ENCODE data around the gene CLTRN. TPM values are rescaled to one million over a fixed set of nuclear protein-coding genes. Genes with fewer than 3 reads are reported as not detected.

Gene CLTRN
- total RNA-seq, 1 experiment from 2014 or later: 1.8 TPM

GRCh38 chrX:15617111-15617510 is 47.5 kb downstream of the CLTRN start:
- Mint-ChIP-seq H3K27ac (no peak overlapping the region), H3K4me1 (peaks cover 0 to 8% of the 10 kb centered on the region in 2 experiments; a peak in 1 of 4 replicates)

More at GRCh38 chrX:15617111-15617510, 47.5 kb downstream of the CLTRN start:
- H2BK5ac ChIP-seq (ENCODE audit: insufficient read length, low read length): no peak overlapping the region
- H2BK120ac ChIP-seq (ENCODE audit: low read depth, low read length, poor library complexity, severe bottlenecking): no peak overlapping the region
- TF ChIP-seq, protein P1, sequence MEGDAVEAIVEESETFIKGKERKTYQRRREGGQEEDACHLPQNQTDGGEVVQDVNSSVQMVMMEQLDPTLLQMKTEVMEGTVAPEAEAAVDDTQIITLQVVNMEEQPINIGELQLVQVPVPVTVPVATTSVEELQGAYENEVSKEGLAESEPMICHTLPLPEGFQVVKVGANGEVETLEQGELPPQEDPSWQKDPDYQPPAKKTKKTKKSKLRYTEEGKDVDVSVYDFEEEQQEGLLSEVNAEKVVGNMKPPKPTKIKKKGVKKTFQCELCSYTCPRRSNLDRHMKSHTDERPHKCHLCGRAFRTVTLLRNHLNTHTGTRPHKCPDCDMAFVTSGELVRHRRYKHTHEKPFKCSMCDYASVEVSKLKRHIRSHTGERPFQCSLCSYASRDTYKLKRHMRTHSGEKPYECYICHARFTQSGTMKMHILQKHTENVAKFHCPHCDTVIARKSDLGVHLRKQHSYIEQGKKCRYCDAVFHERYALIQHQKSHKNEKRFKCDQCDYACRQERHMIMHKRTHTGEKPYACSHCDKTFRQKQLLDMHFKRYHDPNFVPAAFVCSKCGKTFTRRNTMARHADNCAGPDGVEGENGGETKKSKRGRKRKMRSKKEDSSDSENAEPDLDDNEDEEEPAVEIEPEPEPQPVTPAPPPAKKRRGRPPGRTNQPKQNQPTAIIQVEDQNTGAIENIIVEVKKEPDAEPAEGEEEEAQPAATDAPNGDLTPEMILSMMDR (conservative IDR thresholded peaks at IDR 0.05): no peak
- no CpG with 5 or more reads among the region's 6 CpGs for WGBS (ENCODE audit: extremely low coverage, insufficient read length, low lambda C conversion rate)
- H3K23me2 ChIP-seq (ENCODE audit: insufficient read length, low read depth, low read length, poor library complexity, severe bottlenecking): no peaks in the 10 kb centered on the region
- H4K91ac ChIP-seq (ENCODE audit: insufficient read length, low read depth, low read length): no peak overlapping the region
- no peak overlapping the region for H2AK5ac ChIP-seq (ENCODE audit: insufficient read length, low read length)
- Mint-ChIP-seq H3K9me3 (no peaks in the 10 kb centered on the region), H3K36me3 (ENCODE audit: insufficient read depth in 1 of 3, low read depth in 3 of 3) (no peaks in the 10 kb centered on the region), H3K27me3 (ENCODE audit: low read depth) (no peaks in the 10 kb centered on the region), H3K4me3 (no peak overlapping the region)
- H2BK12ac ChIP-seq (ENCODE audit: insufficient read length, low read depth, low read length): no peak overlapping the region
- no peaks in the 10 kb centered on the region for H3K27me3 ChIP-seq (ENCODE audit: insufficient read depth, low read length)
- H3T11ph ChIP-seq (ENCODE audit: low read length): no peak overlapping the region
- H3K27ac ChIP-seq (ENCODE audit: insufficient read length, low read depth, low read length): no peak overlapping the region
- no peaks in the 10 kb centered on the region for H3K4me1 ChIP-seq (ENCODE audit: insufficient read depth, low read length)
- no peaks in the 10 kb centered on the region for H3K79me2 ChIP-seq (ENCODE audit: insufficient read depth, low read length)
- no peak overlapping the region for H3K4ac ChIP-seq (ENCODE audit: low read depth, low read length)
- H3K4me2 ChIP-seq (ENCODE audit: insufficient read depth, insufficient read length, low read length): no peak overlapping the region
- no peak overlapping the region for H2BK15ac ChIP-seq (ENCODE audit: low read depth, low read length)
- H4K8ac ChIP-seq (replicated peaks; ENCODE audit: insufficient read length, low read depth, low read length): no peak overlapping the region
- H3K9me3 ChIP-seq (ENCODE audit: control insufficient read depth, low read depth, low read length): no peaks in the 10 kb centered on the region
- DNase-seq: no peak
- H2AFZ ChIP-seq (ENCODE audit: low read length): no peak overlapping the region
- H3K9ac ChIP-seq (ENCODE audit: extremely low read depth, insufficient read length, low read length): no peak overlapping the region
- no peak overlapping the region for H3K56ac ChIP-seq (ENCODE audit: insufficient read length, low read depth, low read length)
- no peak overlapping the region for H4K5ac ChIP-seq (ENCODE audit: insufficient read length, low read depth, low read length)
- no peaks in the 10 kb centered on the region for H3K79me1 ChIP-seq (ENCODE audit: insufficient read depth, low read depth, low read length, poor library complexity, severe bottlenecking)
- no peak overlapping the region for H2BK20ac ChIP-seq (ENCODE audit: low read depth, low read length, poor library complexity, severe bottlenecking)
- H3K23ac ChIP-seq (ENCODE audit: insufficient read length, low read depth, low read length): no peak overlapping the region
- H3K18ac ChIP-seq (ENCODE audit: insufficient read length, low read depth, low read length): no peak overlapping the region
- no peak overlapping the region for H3K14ac ChIP-seq (ENCODE audit: insufficient read depth, low read length)
- H4K20me1 ChIP-seq (ENCODE audit: control insufficient read depth, insufficient read depth, insufficient read length): no peaks in the 10 kb centered on the region

Measured in H9 (cell line).